ENCODE measurements around the gene UBE2Q2. TPM values are rescaled to one million over a fixed set of nuclear protein-coding genes. Genes with fewer than 3 reads are reported as not detected.

The UBE2Q2 gene
- total RNA-seq, 3 donors from 2014 or later (not counting 1 experiment from before 2014, with no cell fraction given), result 39.5 to 64.6 (median 63.9) TPM

GRCh38 chr15:75820206-75820605 is 23.0 kb upstream of the UBE2Q2 start:
- ATAC-seq (no peak), DNase-seq (no peak)
- H3K4me3 Mint-ChIP-seq, result no peak overlapping the region
- no peaks in the 10 kb centered on the region for H3K36me3 Mint-ChIP-seq
- no peak overlapping the region for H3K27ac Mint-ChIP-seq
- Histone ChIP-seq H3K27ac (ENCODE audit: low read length) (no peak overlapping the region), H3K4me3 (ENCODE audit: low read length) (no peak overlapping the region), H3K27me3 (ENCODE audit: control insufficient read depth, insufficient read depth, low read length) (no peaks in the 10 kb centered on the region), H3K9me3 (ENCODE audit: control insufficient read depth, insufficient read depth, low read length) (no peaks in the 10 kb centered on the region), H3K4me1 (ENCODE audit: control insufficient read depth, insufficient read depth, low read length) (no peaks in the 10 kb centered on the region), H3K36me3 (ENCODE audit: control insufficient read depth, insufficient read depth, low read length) (no peaks in the 10 kb centered on the region)
- TF ChIP-seq CTCF (IDR thresholded peaks at IDR 0.05), result no peak
- intact Hi-C loops (cut with micrococcal nuclease), result no loop called here
- H3K9me3 Mint-ChIP-seq, result no peaks in the 10 kb centered on the region
- H3K27me3 Mint-ChIP-seq (ENCODE audit: low read depth in 2 of 2), result peaks cover 0 to 6% of the 10 kb centered on the region in 2 donors
- WGBS (ENCODE audit: insufficient coverage), result 92% methylated on average over 2 of the region's 2 CpGs
- peaks cover 0 to 6% of the 10 kb centered on the region in 2 donors for H3K4me1 Mint-ChIP-seq

GRCh38 chr15:75821786-75822345 is 21.4 kb upstream of the UBE2Q2 start:
- no peak for TF ChIP-seq CTCF (IDR thresholded peaks at IDR 0.05)
- Histone ChIP-seq H3K36me3 (ENCODE audit: control insufficient read depth, insufficient read depth, low read length) (no peaks in the 10 kb centered on the region), H3K4me1 (ENCODE audit: control insufficient read depth, insufficient read depth, low read length) (no peaks in the 10 kb centered on the region), H3K27ac (ENCODE audit: low read length) (no peak overlapping the region), H3K4me3 (ENCODE audit: low read length) (no peak overlapping the region), H3K9me3 (ENCODE audit: control insufficient read depth, insufficient read depth, low read length) (no peaks in the 10 kb centered on the region), H3K27me3 (ENCODE audit: control insufficient read depth, insufficient read depth, low read length) (no peaks in the 10 kb centered on the region)
- peaks cover 0 to 6% of the 10 kb centered on the region in 2 donors for H3K4me1 Mint-ChIP-seq
- peaks cover 0 to 6% of the 10 kb centered on the region in 2 donors for H3K27me3 Mint-ChIP-seq (ENCODE audit: low read depth in 2 of 2)
- ATAC-seq (no peak), DNase-seq (no peak)
- H3K27ac Mint-ChIP-seq, result no peak overlapping the region
- H3K9me3 Mint-ChIP-seq, result no peaks in the 10 kb centered on the region
- 97% methylated on average over 4 of the region's 4 CpGs for WGBS (ENCODE audit: insufficient coverage)
- no peak overlapping the region for H3K4me3 Mint-ChIP-seq
- H3K36me3 Mint-ChIP-seq, result no peaks in the 10 kb centered on the region
- intact Hi-C loops (cut with micrococcal nuclease), result no loop called here

GRCh38 chr15:75822685-75823278 is 20.5 kb upstream of the UBE2Q2 start:
- no peak overlapping the region for H3K27ac ChIP-seq (ENCODE audit: low read length)
- ATAC-seq, result no peak
- intact Hi-C loops (cut with micrococcal nuclease), result no loop called here
- TF ChIP-seq CTCF (IDR thresholded peaks at IDR 0.05), result no peak
- no peaks in the 10 kb centered on the region for H3K9me3 ChIP-seq (ENCODE audit: control insufficient read depth, insufficient read depth, low read length)
- no peak overlapping the region for H3K4me3 Mint-ChIP-seq
- H3K4me1 Mint-ChIP-seq, result no peaks in the 10 kb centered on the region
- H3K9me3 Mint-ChIP-seq, result no peaks in the 10 kb centered on the region
- WGBS (ENCODE audit: insufficient coverage), result 77% methylated on average over 5 of the region's 5 CpGs
- no peaks in the 10 kb centered on the region for H3K36me3 Mint-ChIP-seq
- no peaks in the 10 kb centered on the region for H3K36me3 ChIP-seq (ENCODE audit: control insufficient read depth, insufficient read depth, low read length)
- H3K4me1 ChIP-seq (ENCODE audit: control insufficient read depth, insufficient read depth, low read length), result no peaks in the 10 kb centered on the region
- no peak overlapping the region for H3K27ac Mint-ChIP-seq
- no peak overlapping the region for H3K4me3 ChIP-seq (ENCODE audit: low read length)
- DNase-seq, result no peak
- H3K27me3 ChIP-seq (ENCODE audit: control insufficient read depth, insufficient read depth, low read length), result no peaks in the 10 kb centered on the region
- H3K27me3 Mint-ChIP-seq (ENCODE audit: low read depth in 2 of 2), result peaks cover 0 to 6% of the 10 kb centered on the region in 2 donors

Measured in natural killer cell (primary cell).